NCI-H748 (cell line): Measurements from ENCODE around the gene GTF2H2C.
"Not testable (repeated sequence)": the region's sequence is repeated elsewhere in the genome, so short reads cannot be mapped to it uniquely, and the experiment has no call there.

Source experiments
- DNase-seq: peaks from one replicate; lab custom pipeline; 2025; ENCODE audit not compliant: unreplicated experiment; lab: John Stamatoyannopoulos, UW

The GTF2H2C gene

DNA sequence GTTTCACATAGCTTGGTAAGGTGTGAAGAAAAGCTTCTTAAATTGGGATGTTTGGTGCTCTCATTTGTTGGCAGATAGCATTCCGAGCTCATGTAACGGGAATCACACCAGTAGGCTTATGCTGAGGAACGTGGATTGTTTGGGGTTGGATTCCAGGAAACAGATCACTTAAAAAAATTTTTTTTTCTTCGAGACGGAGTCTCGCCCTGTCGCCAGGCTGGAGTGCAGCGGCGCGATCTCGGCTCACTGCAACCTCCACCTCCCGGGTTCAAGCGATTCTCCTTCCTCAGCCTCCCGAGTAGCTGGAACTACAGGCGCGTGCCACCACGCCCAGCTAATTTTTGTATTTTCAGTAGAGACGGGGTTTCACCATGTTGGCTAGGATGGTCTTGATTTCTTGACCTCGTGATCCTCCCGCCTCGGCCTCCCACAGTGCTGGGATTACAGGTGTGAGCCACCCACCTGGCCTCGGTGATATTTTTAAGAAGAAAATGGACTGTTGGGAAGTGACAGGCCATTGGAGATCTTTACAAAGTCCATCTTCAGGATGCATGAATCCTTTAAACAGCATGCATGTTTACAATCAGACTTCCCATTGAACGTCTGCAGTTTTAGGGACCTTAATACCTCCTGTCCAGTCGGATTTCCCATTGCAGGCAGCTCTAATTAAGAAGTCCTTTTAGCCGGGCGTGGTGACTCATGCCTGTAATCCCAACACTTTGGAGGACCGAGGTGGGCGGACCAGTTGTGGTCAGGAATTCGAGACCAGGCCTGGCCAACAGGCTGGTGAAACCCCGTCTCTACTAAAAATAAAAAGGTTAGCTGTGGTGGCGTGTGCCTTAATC, 818 bp downstream of the GTF2H2C start:
- not testable (repeated sequence) for DNase-seq

GRCh38 chr5:69566172-69566571, 6.2 kb downstream of the GTF2H2C start:
- not testable (repeated sequence) for DNase-seq

DNA sequence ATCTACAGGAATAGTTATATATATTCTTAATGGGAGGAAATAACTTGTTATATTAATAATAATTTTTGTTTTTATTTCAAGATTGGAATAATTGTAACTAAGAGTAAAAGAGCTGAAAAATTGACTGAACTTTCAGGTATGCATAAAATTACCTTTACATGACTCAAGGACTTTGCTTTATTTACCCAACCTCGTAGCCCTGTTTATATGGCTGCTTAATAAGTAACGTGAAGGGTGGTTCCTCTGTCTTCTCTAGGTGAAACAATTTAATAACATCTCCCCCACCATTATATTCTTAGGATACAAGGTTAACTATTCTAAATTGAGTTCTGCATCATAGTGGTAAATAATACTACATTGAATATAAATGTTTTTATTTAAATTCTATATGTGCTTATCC, 8.1 kb downstream of the GTF2H2C start:
- DNase-seq: not testable (repeated sequence)

DNA sequence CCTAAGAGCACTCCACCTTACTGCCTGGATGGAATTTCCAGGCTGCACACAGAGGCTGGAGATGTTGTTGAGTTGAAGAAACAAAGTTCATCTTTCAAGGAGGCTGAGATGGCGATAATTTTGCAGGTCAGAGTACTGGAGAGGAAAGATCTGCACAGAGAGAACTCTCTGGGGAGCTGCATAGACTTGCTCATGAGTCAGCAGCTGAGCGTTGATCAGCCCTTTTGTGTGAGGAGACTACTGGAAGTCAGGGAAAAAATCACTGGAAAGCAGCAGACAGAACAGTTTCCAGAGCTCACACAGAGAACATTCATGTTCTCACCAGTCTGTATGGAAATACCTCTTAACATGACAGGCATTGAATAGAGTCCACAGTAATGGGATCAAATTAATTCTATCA, 23.4 kb downstream of the GTF2H2C start:
- not testable (repeated sequence) for DNase-seq

DNA sequence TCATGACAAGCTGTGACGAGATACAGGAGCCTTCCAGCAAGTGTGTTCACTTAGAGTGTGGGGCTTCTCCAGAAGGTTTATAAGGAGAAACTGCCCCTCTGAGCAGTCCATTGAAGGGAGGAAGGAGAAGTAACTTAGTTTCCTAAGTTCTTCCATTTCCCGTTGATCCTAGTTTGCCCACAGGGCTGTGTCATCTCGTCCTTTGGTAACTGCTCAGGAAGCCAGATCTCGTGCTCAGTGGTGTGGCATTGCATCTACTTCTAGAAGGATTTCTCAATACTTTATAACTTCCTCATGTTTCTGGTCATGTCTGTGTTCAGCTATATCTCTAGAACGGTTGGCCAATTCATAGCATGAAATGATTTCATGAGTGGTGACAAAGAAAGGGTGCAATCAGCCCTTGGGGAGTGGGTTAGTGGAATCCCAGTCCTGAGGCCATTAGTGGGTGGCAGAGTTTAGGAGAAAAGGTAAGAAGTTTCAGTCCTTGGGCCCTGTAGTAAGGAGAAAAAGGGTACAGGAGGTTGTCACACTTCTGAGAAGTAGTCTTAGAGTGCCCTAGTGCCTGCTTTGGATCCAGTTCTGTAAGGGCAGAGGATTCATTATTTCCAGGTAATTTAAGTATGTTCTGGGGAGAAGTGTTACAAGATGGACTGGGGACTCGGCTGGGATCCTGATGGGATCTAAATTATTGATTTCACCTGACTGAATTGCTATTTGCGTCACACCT, 36.3 kb downstream of the GTF2H2C start:
- not testable (repeated sequence) for DNase-seq

DNA sequence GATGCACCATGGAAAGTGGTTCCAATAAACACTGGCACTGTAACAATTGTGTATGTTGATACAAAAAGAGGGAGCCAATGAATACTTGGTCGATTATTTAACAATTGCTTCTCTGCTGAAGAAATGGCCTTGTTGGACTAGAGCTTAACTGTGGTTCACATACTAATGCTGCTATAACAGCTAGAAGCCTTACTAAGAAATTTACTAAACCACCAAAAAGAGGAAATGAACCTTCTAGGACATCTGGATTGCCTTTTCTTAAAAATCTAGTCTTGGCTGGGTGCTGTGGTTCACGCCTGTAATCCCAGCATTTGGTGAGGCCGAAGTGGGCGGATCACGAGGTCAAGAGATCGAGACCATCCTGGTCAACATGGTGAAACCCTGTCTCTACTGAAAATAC, 42.0 kb downstream of the GTF2H2C start:
- DNase-seq: not testable (repeated sequence)

- DNase-seq: not testable (repeated sequence)
These were observed 46.8 kb downstream of the GTF2H2C start for GRCh38 chr5:69606839-69607238.

GRCh38 chr5:69607750-69608149, 47.8 kb downstream of the GTF2H2C start:
- not testable (repeated sequence) for DNase-seq

- not testable (repeated sequence) for DNase-seq
These were observed 49.0 kb downstream of the GTF2H2C start for GRCh38 chr5:69608861-69609496.

DNA sequence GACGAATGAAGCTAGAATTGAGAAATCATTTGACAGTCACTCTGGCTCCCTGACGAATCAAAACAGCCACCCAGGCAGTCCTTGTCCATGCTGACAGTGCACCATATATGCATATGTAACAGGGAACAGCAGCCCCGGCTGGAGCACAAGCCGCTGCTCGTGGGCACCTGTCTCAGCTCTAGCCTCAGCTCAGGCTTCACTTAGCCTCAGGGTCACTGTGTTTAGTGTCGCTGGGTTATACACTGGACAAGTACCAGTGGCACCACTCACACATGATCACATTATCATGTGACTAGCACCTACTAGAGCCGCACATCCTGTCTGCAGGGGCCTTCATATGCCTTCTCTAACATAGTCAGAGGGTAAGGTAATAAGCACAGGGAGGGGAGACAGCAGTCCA, 54.9 kb downstream of the GTF2H2C start:
- not testable (repeated sequence) for DNase-seq

- DNase-seq: not testable (repeated sequence)
These were observed 71.9 kb downstream of the GTF2H2C start for GRCh38 chr5:69631879-69632278.
